ENCODE data around the gene LPP.

- TF ChIP-seq, protein P1, sequence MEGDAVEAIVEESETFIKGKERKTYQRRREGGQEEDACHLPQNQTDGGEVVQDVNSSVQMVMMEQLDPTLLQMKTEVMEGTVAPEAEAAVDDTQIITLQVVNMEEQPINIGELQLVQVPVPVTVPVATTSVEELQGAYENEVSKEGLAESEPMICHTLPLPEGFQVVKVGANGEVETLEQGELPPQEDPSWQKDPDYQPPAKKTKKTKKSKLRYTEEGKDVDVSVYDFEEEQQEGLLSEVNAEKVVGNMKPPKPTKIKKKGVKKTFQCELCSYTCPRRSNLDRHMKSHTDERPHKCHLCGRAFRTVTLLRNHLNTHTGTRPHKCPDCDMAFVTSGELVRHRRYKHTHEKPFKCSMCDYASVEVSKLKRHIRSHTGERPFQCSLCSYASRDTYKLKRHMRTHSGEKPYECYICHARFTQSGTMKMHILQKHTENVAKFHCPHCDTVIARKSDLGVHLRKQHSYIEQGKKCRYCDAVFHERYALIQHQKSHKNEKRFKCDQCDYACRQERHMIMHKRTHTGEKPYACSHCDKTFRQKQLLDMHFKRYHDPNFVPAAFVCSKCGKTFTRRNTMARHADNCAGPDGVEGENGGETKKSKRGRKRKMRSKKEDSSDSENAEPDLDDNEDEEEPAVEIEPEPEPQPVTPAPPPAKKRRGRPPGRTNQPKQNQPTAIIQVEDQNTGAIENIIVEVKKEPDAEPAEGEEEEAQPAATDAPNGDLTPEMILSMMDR (IDR thresholded peaks at IDR 0.05): no peak
- TF ChIP-seq EP300 (IDR thresholded peaks at IDR 0.05): no peak
Observed at GRCh38 chr3:188486952-188487351, 333.0 kb downstream of the LPP start.

Data from ovary (tissue), 3 donors.